ENCODE results near the gene FAM47E.

FAM47E gene

GRCh38 chr4:76250962-76251361 is 559 bp upstream of the FAM47E start:
- TF ChIP-seq REST (IDR thresholded peaks at IDR 0.05; ENCODE audit: low read depth), result no peak
- TF ChIP-seq NFIC (IDR thresholded peaks at IDR 0.05), result no peak
- TF ChIP-seq TCF12 (IDR thresholded peaks at IDR 0.05; ENCODE audit: low read depth), result no peak
- TF ChIP-seq EP300 (IDR thresholded peaks at IDR 0.05; ENCODE audit: borderline replicate concordance), result no peak
- TF ChIP-seq MAX (IDR thresholded peaks at IDR 0.05), result no peak
- TF ChIP-seq CEBPB (IDR thresholded peaks at IDR 0.05), result no peak
- TF ChIP-seq FOXM1 (IDR thresholded peaks at IDR 0.05; ENCODE audit: borderline replicate concordance, low read depth), result no peak
- TF ChIP-seq YY1 (IDR thresholded peaks at IDR 0.05; ENCODE audit: low read depth), result no peak
- no peak for TF ChIP-seq CREB1 (IDR thresholded peaks at IDR 0.05; ENCODE audit: low read depth)
- no peak for TF ChIP-seq EGR1 (IDR thresholded peaks at IDR 0.05)
- TF ChIP-seq TAF1 (IDR thresholded peaks at IDR 0.05; ENCODE audit: low read depth), result no peak
- no peak for TF ChIP-seq RAD21 (IDR thresholded peaks at IDR 0.05; ENCODE audit: low read depth)
- TF ChIP-seq ZBTB7A (IDR thresholded peaks at IDR 0.05; ENCODE audit: low read depth), result no peak
- TF ChIP-seq USF1 (IDR thresholded peaks at IDR 0.05), result no peak
- no peak for TF ChIP-seq TEAD4 (IDR thresholded peaks at IDR 0.05)

- TF ChIP-seq EP300 (IDR thresholded peaks at IDR 0.05; ENCODE audit: borderline replicate concordance) (no peak), CEBPB (IDR thresholded peaks at IDR 0.05) (no peak), MAX (IDR thresholded peaks at IDR 0.05) (no peak), CREB1 (IDR thresholded peaks at IDR 0.05; ENCODE audit: low read depth) (no peak), TAF1 (IDR thresholded peaks at IDR 0.05; ENCODE audit: low read depth) (no peak), ZBTB7A (IDR thresholded peaks at IDR 0.05; ENCODE audit: low read depth) (no peak), TCF12 (IDR thresholded peaks at IDR 0.05; ENCODE audit: low read depth) (no peak), TEAD4 (IDR thresholded peaks at IDR 0.05) (no peak), USF1 (IDR thresholded peaks at IDR 0.05) (no peak)
Observed at GRCh38 chr4:76252271-76252653, 741 bp downstream of the FAM47E start.

- TF ChIP-seq TCF12 (IDR thresholded peaks at IDR 0.05; ENCODE audit: low read depth) (no peak), MAX (IDR thresholded peaks at IDR 0.05) (no peak), USF1 (IDR thresholded peaks at IDR 0.05) (no peak), NFIC (IDR thresholded peaks at IDR 0.05) (no peak), EGR1 (IDR thresholded peaks at IDR 0.05) (no peak), REST (IDR thresholded peaks at IDR 0.05; ENCODE audit: low read depth) (no peak), RAD21 (IDR thresholded peaks at IDR 0.05; ENCODE audit: low read depth) (no peak), YY1 (IDR thresholded peaks at IDR 0.05; ENCODE audit: low read depth) (no peak), EP300 (IDR thresholded peaks at IDR 0.05; ENCODE audit: borderline replicate concordance) (no peak)
Observed at GRCh38 chr4:76253511-76253910, 2.0 kb downstream of the FAM47E start.

GRCh38 chr4:76256032-76256431 is 4.5 kb downstream of the FAM47E start:
- TF ChIP-seq RAD21 (IDR thresholded peaks at IDR 0.05; ENCODE audit: low read depth), result no peak
- no peak for TF ChIP-seq TAF1 (IDR thresholded peaks at IDR 0.05; ENCODE audit: low read depth)
- no peak for TF ChIP-seq TCF12 (IDR thresholded peaks at IDR 0.05; ENCODE audit: low read depth)
- no peak for TF ChIP-seq TEAD4 (IDR thresholded peaks at IDR 0.05)
- no peak for TF ChIP-seq YY1 (IDR thresholded peaks at IDR 0.05; ENCODE audit: low read depth)
- TF ChIP-seq REST (IDR thresholded peaks at IDR 0.05; ENCODE audit: low read depth), result no peak
- TF ChIP-seq MAX (IDR thresholded peaks at IDR 0.05), result no peak
- no peak for TF ChIP-seq CEBPB (IDR thresholded peaks at IDR 0.05)
- no peak for TF ChIP-seq EGR1 (IDR thresholded peaks at IDR 0.05)
- TF ChIP-seq CREB1 (IDR thresholded peaks at IDR 0.05; ENCODE audit: low read depth), result no peak
- TF ChIP-seq FOXM1 (IDR thresholded peaks at IDR 0.05; ENCODE audit: borderline replicate concordance, low read depth), result no peak
- TF ChIP-seq NFIC (IDR thresholded peaks at IDR 0.05), result no peak
- no peak for TF ChIP-seq ZBTB7A (IDR thresholded peaks at IDR 0.05; ENCODE audit: low read depth)
- TF ChIP-seq USF1 (IDR thresholded peaks at IDR 0.05), result no peak
- no peak for TF ChIP-seq EP300 (IDR thresholded peaks at IDR 0.05; ENCODE audit: borderline replicate concordance)
